Caco-2 (cell line): ENCODE data around the gene RHCG. TPM values are rescaled to one million over a fixed set of nuclear protein-coding genes. Genes with fewer than 3 reads are reported as not detected.

Experiments
- BruUV-seq: library from RNA; stranded (reverse); fragments of 400-500 nt; replicated peaks from 2 replicates; lab custom pipeline; 2021; lab: Mats Ljungman, UMichigan
- CTCF ChIA-PET: fragments of 300-600 bp; sonication (Branson Sonifier 250); formaldehyde crosslinking; loops from one replicate; lab custom pipeline; 2022; ENCODE audit warnings: antibody characterized with exemption; lab: Charles Lee
- POLR2A ChIA-PET: fragments of 300-600 bp; sonication (Branson Sonifier 250); formaldehyde crosslinking; loops from one replicate; lab custom pipeline; 2022; ENCODE audit warnings: antibody characterized with exemption; lab: Charles Lee
- DNase-seq, 2 experiments: peaks; one replicate each; pipeline versions ENCODE4 v3.0.0 to v3.0.0-alpha.2; 2020 to 2022
- H3K27me3 ChIP-seq: replicated peaks from 2 replicates; pipeline ENCODE4 v1.6.0; 2011; ENCODE audit warnings: low read length; ENCODE audit not compliant: control insufficient read depth, insufficient read depth
- H3K36me3 ChIP-seq: 2 replicates; pipeline ENCODE4 v1.5.1; 2011; ENCODE audit warnings: low read length; ENCODE audit not compliant: control insufficient read depth, insufficient read depth
- H3K4me1 ChIP-seq: fragments of 250-450 bp; sonication (Bioruptor Pico); 2 replicates; pipeline ENCODE4 v1.5.1; 2020; ENCODE audit warnings: mild to moderate bottlenecking
- H3K4me3 ChIP-seq: 2 replicates; pipeline ENCODE4 v1.5.1; 2011; ENCODE audit warnings: low read depth, mild to moderate bottlenecking, control low read depth, low read length
- H3K9me3 ChIP-seq: fragments of 250-450 bp; sonication (Bioruptor Pico); 2 replicates; pipeline ENCODE4 v1.5.1; 2020; ENCODE audit warnings: mild to moderate bottlenecking, moderate library complexity
- H3K27ac Mint-ChIP-seq: one replicate; pipeline ENCODE4 v1.8.0; 2022; ENCODE audit warnings: mixed read lengths; ENCODE audit not compliant: unreplicated experiment
- H3K27me3 Mint-ChIP-seq: one replicate; pipeline ENCODE4 v1.8.0; 2022; ENCODE audit warnings: mixed read lengths; ENCODE audit not compliant: insufficient read depth, unreplicated experiment
- H3K36me3 Mint-ChIP-seq: one replicate; pipeline ENCODE4 v1.8.0; 2022; ENCODE audit warnings: mild to moderate bottlenecking, mixed read lengths; ENCODE audit not compliant: insufficient read depth, unreplicated experiment
- H3K4me1 Mint-ChIP-seq: one replicate; pipeline ENCODE4 v1.8.0; 2022; ENCODE audit warnings: low read depth, mixed read lengths; ENCODE audit not compliant: unreplicated experiment
- H3K4me3 Mint-ChIP-seq: one replicate; pipeline ENCODE4 v1.8.0; 2022; ENCODE audit warnings: mild to moderate bottlenecking, moderate library complexity, mixed read lengths; ENCODE audit not compliant: unreplicated experiment
- H3K9me3 Mint-ChIP-seq: one replicate; pipeline ENCODE4 v1.8.0; 2022; ENCODE audit warnings: mixed read lengths; ENCODE audit not compliant: unreplicated experiment
- CTCF ChIP-seq, 2 experiments: fragments of 200-600 bp in 1 of 2; IDR thresholded peaks; 1 replicate in 1 of 2; 2 replicates in 1 of 2; pipeline versions ENCODE4 v1.5.1 to v1.8.0; 2011 to 2022; ENCODE audit warnings: antibody characterized with exemption in 1 of 2, control low read depth in 1 of 2, inconsistent platforms in 1 of 2, low read depth in 1 of 2, low read length in 1 of 2, mild to moderate bottlenecking in 1 of 2, moderate library complexity in 1 of 2; ENCODE audit not compliant: insufficient read depth in 1 of 2, severe bottlenecking in 1 of 2, unreplicated experiment in 1 of 2
- intact Hi-C: fragments of 100-400 bp; cut with micrococcal nuclease; formaldehyde crosslinking; loops from one replicate; pipeline ENCODE4 v1.10.0; 2022; ENCODE audit not compliant: unreplicated experiment
- total RNA-seq: library from RNA; stranded (reverse); gene quantifications from 2 replicates; pipeline ENCODE4 v1.2.3, GENCODE V29; 2022

Gene RHCG
- total RNA-seq, 1 experiment from 2014 or later, result not detected

- no peak for DNase-seq
- no peaks in the 10 kb centered on the region for H3K36me3 Mint-ChIP-seq
- peaks cover 13% of the 10 kb centered on the region for H3K9me3 Mint-ChIP-seq
- Histone ChIP-seq H3K36me3 (no peaks in the 10 kb centered on the region), H3K4me3 (no peak overlapping the region), H3K27me3 (no peaks in the 10 kb centered on the region), H3K9me3 (no peaks in the 10 kb centered on the region), H3K4me1 (no peaks in the 10 kb centered on the region)
- no peak overlapping the region for H3K27ac Mint-ChIP-seq
- CTCF ChIA-PET, result no interaction called here
- no TSS peak for BruUV-seq
- no peak for TF ChIP-seq CTCF (IDR thresholded peaks at IDR 0.05; ENCODE audit: insufficient read depth in 1 of 2, low read depth in 1 of 2, low read length in 1 of 2, severe bottlenecking in 1 of 2, unreplicated experiment in 1 of 2)
- no peak overlapping the region for H3K4me3 Mint-ChIP-seq
- intact Hi-C loops, result no loop called here
- H3K4me1 Mint-ChIP-seq, result no peaks in the 10 kb centered on the region
- POLR2A ChIA-PET, result no interaction called here
- no peaks in the 10 kb centered on the region for H3K27me3 Mint-ChIP-seq
Measured at GRCh38 chr15:89530976-89531375, 34.6 kb upstream of the RHCG start.

GRCh38 chr15:89528757-89529352 is 32.5 kb upstream of the RHCG start:
- Mint-ChIP-seq H3K9me3 (peaks cover 9% of the 10 kb centered on the region), H3K4me3 (no peak overlapping the region), H3K4me1 (no peaks in the 10 kb centered on the region), H3K27me3 (no peaks in the 10 kb centered on the region), H3K27ac (no peak overlapping the region), H3K36me3 (no peaks in the 10 kb centered on the region)
- no peak overlapping the region for H3K4me3 ChIP-seq
- TF ChIP-seq CTCF (IDR thresholded peaks at IDR 0.05; ENCODE audit: insufficient read depth in 1 of 2, low read depth in 1 of 2, low read length in 1 of 2, severe bottlenecking in 1 of 2, unreplicated experiment in 1 of 2), result no peak
- H3K4me1 ChIP-seq, result no peaks in the 10 kb centered on the region
- H3K9me3 ChIP-seq, result no peaks in the 10 kb centered on the region
- no peaks in the 10 kb centered on the region for H3K27me3 ChIP-seq
- DNase-seq, result no peak
- H3K36me3 ChIP-seq, result no peaks in the 10 kb centered on the region
- ChIA-PET CTCF (no interaction called here), POLR2A (no interaction called here)
- BruUV-seq, result no TSS peak
- intact Hi-C loops, result no loop called here

- Mint-ChIP-seq H3K36me3 (no peaks in the 10 kb centered on the region), H3K4me3 (no peak overlapping the region), H3K27ac (no peak overlapping the region), H3K9me3 (no peaks in the 10 kb centered on the region), H3K27me3 (peaks cover 3% of the 10 kb centered on the region), H3K4me1 (no peaks in the 10 kb centered on the region)
- no peak overlapping the region for H3K4me3 ChIP-seq
- H3K27me3 ChIP-seq, result no peaks in the 10 kb centered on the region
- no TSS peak for BruUV-seq
- DNase-seq, result no peak
- H3K4me1 ChIP-seq, result no peaks in the 10 kb centered on the region
- no peak for TF ChIP-seq CTCF (IDR thresholded peaks at IDR 0.05; ENCODE audit: insufficient read depth in 1 of 2, low read depth in 1 of 2, low read length in 1 of 2, severe bottlenecking in 1 of 2, unreplicated experiment in 1 of 2)
- H3K36me3 ChIP-seq, result no peaks in the 10 kb centered on the region
- ChIA-PET POLR2A (no interaction called here), CTCF (no interaction called here)
- H3K9me3 ChIP-seq, result no peaks in the 10 kb centered on the region
- intact Hi-C loops, result no loop called here
Measured at GRCh38 chr15:89526601-89527441, 30.4 kb upstream of the RHCG start.
